GDM1 (cell line): ENCODE data around the gene GLTPD2.

Experiments
- DNase-seq: peaks from one replicate; lab custom pipeline; 2025; lab: John Stamatoyannopoulos, UW

The GLTPD2 gene

GRCh38 chr17:4771519-4772234, 17.1 kb upstream of the GLTPD2 start, which contains the start of gene TM4SF5:
TSS of gene TM4SF5 (plus strand) at chr17:4771886. CDS start at chr17:4771923, 37 bp downstream.
- no peak for DNase-seq

- DNase-seq = no peak
Observed at GRCh38 chr17:4772235-4772613, 16.5 kb upstream of the GLTPD2 start.

GRCh38 chr17:4777969-4778760, 10.6 kb upstream of the GLTPD2 start:
- no peak for DNase-seq

GRCh38 chr17:4780325-4780955, 8.3 kb upstream of the GLTPD2 start:
- DNase-seq = no peak

- no peak for DNase-seq
Observed at GRCh38 chr17:4782652-4783051, 6.1 kb upstream of the GLTPD2 start.

- no peak for DNase-seq
Observed at GRCh38 chr17:4785311-4786105, 3.3 kb upstream of the GLTPD2 start.

- DNase-seq = no peak
Observed at GRCh38 chr17:4786106-4786511, 2.7 kb upstream of the GLTPD2 start, which contains the start of gene VMO1. TSS of gene VMO1 (minus strand) at chr17:4786364. CDS start at chr17:4786352, 12 bp downstream.

- no peak for DNase-seq
Observed at GRCh38 chr17:4786516-4786915, 2.2 kb upstream of the GLTPD2 start.

GRCh38 chr17:4788159-4788806, 481 bp upstream of the GLTPD2 start:
- no peak for DNase-seq

- no peak for DNase-seq
Observed at GRCh38 chr17:4789701-4789950, 862 bp downstream of the GLTPD2 start.

GRCh38 chr17:4789951-4790704, 1.4 kb downstream of the GLTPD2 start:
- DNase-seq = peak; percentile 72

GRCh38 chr17:4790705-4791088, 1.9 kb downstream of the GLTPD2 start:
- no peak for DNase-seq

GRCh38 chr17:4795168-4795567, 6.4 kb downstream of the GLTPD2 start:
- no peak for DNase-seq

GRCh38 chr17:4796552-4796920, 7.8 kb downstream of the GLTPD2 start:
- DNase-seq = no peak

GRCh38 chr17:4800462-4801196, 11.9 kb downstream of the GLTPD2 start:
- DNase-seq = no peak

GRCh38 chr17:4802228-4802627, 13.5 kb downstream of the GLTPD2 start, which contains the start of gene C17orf114:
TSS of gene C17orf114 (minus strand) at chr17:4802328.
- DNase-seq = no peak

- no peak for DNase-seq
Observed at GRCh38 chr17:4806456-4806776, 17.7 kb downstream of the GLTPD2 start.

- peak; percentile 77 for DNase-seq
Observed at GRCh38 chr17:4806777-4807604, 18.2 kb downstream of the GLTPD2 start, which contains the start of gene PLD2. TSS of gene PLD2 (plus strand) at chr17:4807152. CDS start at chr17:4807773, 621 bp downstream.

GRCh38 chr17:4807605-4808377, 19.0 kb downstream of the GLTPD2 start:
- DNase-seq = no peak
